T-helper 2 cell treated with Interferon-gamma antibody and Interleukin-4, amounts not matched to agents 5 μg/mL and 100 μg/mL, for 36 hours (primary cell): ENCODE measurements around the gene CSNK1G2.

Experiments used
- DNase-seq: peaks from one replicate; pipeline ENCODE4 v3.0.0; 2021; ENCODE audit warnings: low spot score
- H3K27ac Mint-ChIP-seq: one replicate; pipeline ENCODE4 v1.8.0; 2021; ENCODE audit warnings: mild to moderate bottlenecking, mixed read lengths
- H3K27me3 Mint-ChIP-seq: one replicate; pipeline ENCODE4 v1.8.0; 2021; ENCODE audit warnings: low read depth, mixed read lengths
- H3K36me3 Mint-ChIP-seq: one replicate; pipeline ENCODE4 v1.8.0; 2021; ENCODE audit warnings: low read depth, mixed read lengths
- H3K4me1 Mint-ChIP-seq: one replicate; pipeline ENCODE4 v1.8.0; 2021; ENCODE audit warnings: low read depth, mixed read lengths
- H3K4me3 Mint-ChIP-seq: one replicate; pipeline ENCODE4 v1.8.0; 2022; ENCODE audit warnings: mild to moderate bottlenecking, moderate library complexity, mixed read lengths
- H3K9me3 Mint-ChIP-seq: one replicate; pipeline ENCODE4 v1.8.0; 2021; ENCODE audit warnings: mixed read lengths

Gene CSNK1G2

GRCh38 chr19:1941146-1942077, at the start of gene CSNK1G2:
Gene CSNK1G2 (plus strand): TSS chr19:1941172. CDS start chr19:1969773, 28,601 bp downstream.
- Mint-ChIP-seq H3K9me3 (no peaks in the 10 kb centered on the region), H3K4me1 (peaks cover 24% of the 10 kb centered on the region), H3K27ac (peak within 1 kb of the TSS; percentile 97), H3K36me3 (peaks cover 21% of the 10 kb centered on the region), H3K27me3 (no peaks in the 10 kb centered on the region), H3K4me3 (peak within 1 kb of the TSS; percentile 99)
- no peak for DNase-seq

- peak overlapping the region; percentile 16 for H3K4me3 Mint-ChIP-seq
- peaks cover 28% of the 10 kb centered on the region for H3K4me1 Mint-ChIP-seq
- no peaks in the 10 kb centered on the region for H3K36me3 Mint-ChIP-seq
- no peaks in the 10 kb centered on the region for H3K27me3 Mint-ChIP-seq
- H3K9me3 Mint-ChIP-seq: no peaks in the 10 kb centered on the region
- no peak for DNase-seq
- H3K27ac Mint-ChIP-seq: peak overlapping the region; percentile 67
These were observed 47.2 kb upstream of the CSNK1G2 start for GRCh38 chr19:1893791-1894190.

GRCh38 chr19:1896508-1896907, 44.5 kb upstream of the CSNK1G2 start:
- Mint-ChIP-seq H3K36me3 (no peaks in the 10 kb centered on the region), H3K4me3 (peak overlapping the region; percentile 88), H3K27ac (peak overlapping the region; percentile 98), H3K4me1 (peaks cover 25% of the 10 kb centered on the region), H3K27me3 (no peaks in the 10 kb centered on the region), H3K9me3 (no peaks in the 10 kb centered on the region)
- DNase-seq: no peak

GRCh38 chr19:1901940-1902404, 39.0 kb upstream of the CSNK1G2 start:
- no peak for DNase-seq
- H3K4me3 Mint-ChIP-seq: no peak overlapping the region
- H3K36me3 Mint-ChIP-seq: peaks cover 3% of the 10 kb centered on the region
- H3K9me3 Mint-ChIP-seq: no peaks in the 10 kb centered on the region
- no peak overlapping the region for H3K27ac Mint-ChIP-seq
- H3K27me3 Mint-ChIP-seq: no peaks in the 10 kb centered on the region
- peaks cover 38% of the 10 kb centered on the region for H3K4me1 Mint-ChIP-seq

- no peak for DNase-seq
- H3K4me3 Mint-ChIP-seq: peak overlapping the region; percentile 59
- H3K4me1 Mint-ChIP-seq: peaks cover 31% of the 10 kb centered on the region
These were observed 38.0 kb upstream of the CSNK1G2 start for GRCh38 chr19:1902923-1903322.

GRCh38 chr19:1904860-1905109, 36.2 kb upstream of the CSNK1G2 start:
- no peaks in the 10 kb centered on the region for H3K9me3 Mint-ChIP-seq
- peak overlapping the region; percentile 84 for H3K4me3 Mint-ChIP-seq
- H3K27ac Mint-ChIP-seq: peak overlapping the region; percentile 62
- H3K4me1 Mint-ChIP-seq: peaks cover 25% of the 10 kb centered on the region
- H3K36me3 Mint-ChIP-seq: peaks cover 3% of the 10 kb centered on the region
- H3K27me3 Mint-ChIP-seq: no peaks in the 10 kb centered on the region
- DNase-seq: no peak

More at GRCh38 chr19:1902923-1903322, 38.0 kb upstream of the CSNK1G2 start:
- Mint-ChIP-seq H3K27me3 (no peaks in the 10 kb centered on the region), H3K9me3 (no peaks in the 10 kb centered on the region), H3K36me3 (peaks cover 3% of the 10 kb centered on the region), H3K27ac (peak overlapping the region; percentile 65)

GRCh38 chr19:1905110-1905862, 35.7 kb upstream of the CSNK1G2 start, which contains the start of the genes ADAT3 and SCAMP4:
Gene ADAT3 (plus strand): TSS chr19:1905399. CDS start chr19:1912048, 6,649 bp downstream.
Gene SCAMP4 (plus strand): TSS chr19:1905399. CDS start chr19:1915020, 9,621 bp downstream.
- peaks cover 3% of the 10 kb centered on the region for H3K36me3 Mint-ChIP-seq
- H3K4me3 Mint-ChIP-seq: peak within 1 kb of the TSS; percentile 89
- no peaks in the 10 kb centered on the region for H3K27me3 Mint-ChIP-seq
- H3K27ac Mint-ChIP-seq: peak within 1 kb of the TSS; percentile 86
- DNase-seq: peak; percentile 99
- no peaks in the 10 kb centered on the region for H3K9me3 Mint-ChIP-seq
- H3K4me1 Mint-ChIP-seq: peaks cover 27% of the 10 kb centered on the region

GRCh38 chr19:1905863-1906375, 35.1 kb upstream of the CSNK1G2 start:
- DNase-seq: no peak
- Mint-ChIP-seq H3K9me3 (no peaks in the 10 kb centered on the region), H3K4me1 (peaks cover 27% of the 10 kb centered on the region), H3K4me3 (peak overlapping the region; percentile 89), H3K36me3 (peaks cover 3% of the 10 kb centered on the region), H3K27ac (peak overlapping the region; percentile 86), H3K27me3 (no peaks in the 10 kb centered on the region)

GRCh38 chr19:1906985-1907562, 33.9 kb upstream of the CSNK1G2 start:
- H3K4me1 Mint-ChIP-seq: peaks cover 27% of the 10 kb centered on the region

GRCh38 chr19:1907563-1908363, 33.2 kb upstream of the CSNK1G2 start:
- H3K36me3 Mint-ChIP-seq: peaks cover 3% of the 10 kb centered on the region
- no peaks in the 10 kb centered on the region for H3K27me3 Mint-ChIP-seq
- H3K4me3 Mint-ChIP-seq: no peak overlapping the region
- no peak for DNase-seq
- H3K4me1 Mint-ChIP-seq: peaks cover 27% of the 10 kb centered on the region
- H3K27ac Mint-ChIP-seq: no peak overlapping the region
- H3K9me3 Mint-ChIP-seq: no peaks in the 10 kb centered on the region

More at GRCh38 chr19:1906985-1907562, 33.9 kb upstream of the CSNK1G2 start:
- Mint-ChIP-seq H3K9me3 (no peaks in the 10 kb centered on the region), H3K27me3 (no peaks in the 10 kb centered on the region), H3K4me3 (peak overlapping the region; percentile 44), H3K27ac (no peak overlapping the region), H3K36me3 (peaks cover 3% of the 10 kb centered on the region)
- no peak for DNase-seq

- Mint-ChIP-seq H3K27ac (no peak overlapping the region), H3K27me3 (no peaks in the 10 kb centered on the region), H3K4me3 (no peak overlapping the region), H3K9me3 (no peaks in the 10 kb centered on the region), H3K4me1 (peaks cover 21% of the 10 kb centered on the region), H3K36me3 (peaks cover 6% of the 10 kb centered on the region)
- DNase-seq: no peak
These were observed 32.7 kb upstream of the CSNK1G2 start for GRCh38 chr19:1908364-1908678.

- peaks cover 8% of the 10 kb centered on the region for H3K36me3 Mint-ChIP-seq
- H3K4me3 Mint-ChIP-seq: no peak overlapping the region
- no peaks in the 10 kb centered on the region for H3K9me3 Mint-ChIP-seq
- peaks cover 10% of the 10 kb centered on the region for H3K4me1 Mint-ChIP-seq
- H3K27me3 Mint-ChIP-seq: no peaks in the 10 kb centered on the region
- H3K27ac Mint-ChIP-seq: no peak overlapping the region
- no peak for DNase-seq
These were observed 31.3 kb upstream of the CSNK1G2 start for GRCh38 chr19:1909761-1910080.

- Mint-ChIP-seq H3K27me3 (no peaks in the 10 kb centered on the region), H3K4me1 (peaks cover 7% of the 10 kb centered on the region), H3K4me3 (no peak overlapping the region), H3K36me3 (peaks cover 8% of the 10 kb centered on the region), H3K27ac (no peak overlapping the region), H3K9me3 (no peaks in the 10 kb centered on the region)
- no peak for DNase-seq
These were observed 30.8 kb upstream of the CSNK1G2 start for GRCh38 chr19:1910177-1910576.
